Astrocyte of the spinal cord (primary cell): ENCODE data around the gene PHLPP1.

Experiments used
- DNase-seq: peaks from one replicate; pipeline ENCODE4 v3.0.0; 2011; ENCODE audit warnings: low read depth, low spot score
- H3K4me3 ChIP-seq: 2 replicates; pipeline ENCODE4 v1.5.1; 2011; ENCODE audit warnings: low read depth, mild to moderate bottlenecking, low read length, moderate library complexity
- CTCF ChIP-seq: IDR thresholded peaks from 2 replicates; pipeline ENCODE4 v1.5.1; 2012; ENCODE audit warnings: low read depth, mild to moderate bottlenecking, low read length, inconsistent platforms
- in situ Hi-C: cut with HindIII; loops from 2 replicates; pipeline ENCODE4 v1.10.0; 2017; ENCODE audit warnings: low sequenced_read_pairs

Gene PHLPP1

GRCh38 chr18:62976227-62976626 lies 260.9 kb downstream of the PHLPP1 start:
- DNase-seq, result no peak
- in situ Hi-C loops, result no loop called here
- TF ChIP-seq CTCF, result no peak
- H3K4me3 ChIP-seq, result no peak overlapping the region

- in situ Hi-C loops, result no loop called here
- DNase-seq, result no peak
- no peak overlapping the region for H3K4me3 ChIP-seq
- TF ChIP-seq CTCF, result no peak
Measured at GRCh38 chr18:62977512-62977911, 262.2 kb downstream of the PHLPP1 start.

DNA sequence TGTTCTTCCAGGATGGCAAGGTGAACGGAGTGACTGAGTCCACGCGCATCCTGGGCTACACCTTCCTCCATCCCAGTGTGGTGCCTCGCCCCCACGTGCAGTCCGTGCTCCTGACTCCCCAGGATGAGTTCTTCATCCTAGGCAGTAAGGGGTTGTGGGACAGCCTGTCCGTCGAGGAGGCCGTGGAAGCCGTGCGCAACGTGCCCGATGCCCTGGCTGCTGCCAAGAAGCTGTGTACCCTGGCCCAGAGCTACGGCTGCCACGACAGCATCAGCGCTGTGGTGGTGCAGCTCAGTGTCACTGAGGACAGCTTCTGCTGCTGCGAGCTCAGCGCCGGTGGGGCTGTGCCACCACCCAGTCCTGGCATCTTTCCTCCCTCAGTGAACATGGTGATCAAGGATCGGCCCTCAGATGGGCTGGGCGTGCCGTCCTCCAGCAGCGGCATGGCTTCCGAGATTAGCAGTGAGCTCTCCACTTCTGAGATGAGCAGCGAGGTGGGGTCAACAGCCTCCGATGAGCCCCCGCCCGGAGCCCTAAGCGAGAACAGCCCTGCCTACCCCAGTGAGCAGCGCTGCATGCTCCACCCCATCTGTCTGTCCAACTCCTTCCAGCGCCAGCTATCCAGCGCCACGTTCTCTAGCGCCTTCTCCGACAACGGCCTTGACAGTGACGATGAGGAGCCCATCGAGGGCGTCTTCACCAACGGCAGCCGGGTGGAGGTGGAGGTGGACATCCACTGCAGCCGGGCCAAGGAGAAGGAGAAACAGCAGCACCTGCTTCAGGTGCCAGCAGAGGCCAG lies 263.1 kb downstream of the PHLPP1 start:
- in situ Hi-C loops, result no loop called here
- DNase-seq, result no peak
- TF ChIP-seq CTCF, result no peak
- no peak overlapping the region for H3K4me3 ChIP-seq

GRCh38 chr18:62979176-62979575 lies 263.8 kb downstream of the PHLPP1 start:
- H3K4me3 ChIP-seq, result no peak overlapping the region
- no peak for TF ChIP-seq CTCF
- peak; percentile 83 for DNase-seq
- in situ Hi-C loops, result no loop called here

- TF ChIP-seq CTCF, result no peak
- DNase-seq, result no peak
- in situ Hi-C loops, result no loop called here
- H3K4me3 ChIP-seq, result no peak overlapping the region
Measured at GRCh38 chr18:62979900-62980299, 264.6 kb downstream of the PHLPP1 start.

DNA sequence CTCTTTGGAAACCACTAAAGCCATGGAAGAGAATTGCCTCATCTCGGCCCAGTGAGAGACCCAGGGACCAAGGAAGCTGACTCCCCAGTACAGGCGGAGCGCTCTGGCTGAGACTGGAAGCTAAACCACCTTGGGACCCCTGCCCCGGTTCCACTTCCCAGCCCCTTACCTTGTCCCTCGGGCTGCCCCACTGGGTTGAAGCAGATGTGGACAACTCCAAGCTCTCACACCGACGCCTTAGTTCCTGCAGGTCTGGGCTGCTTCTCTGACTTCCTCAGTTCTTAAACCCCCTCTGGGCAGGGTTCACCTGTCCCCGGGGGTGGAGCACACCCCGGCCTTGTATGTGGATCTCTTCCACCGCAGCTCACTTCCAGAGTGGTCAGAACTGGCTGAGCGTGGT lies 266.2 kb downstream of the PHLPP1 start:
- in situ Hi-C loops, result no loop called here
- no peak for DNase-seq
- no peak overlapping the region for H3K4me3 ChIP-seq
- TF ChIP-seq CTCF, result no peak
